ENCODE results near the gene SMYD4.
A peak's percentile ranks its signal among the peaks of the same experiment; 100 is the strongest.
"Not testable (repeated sequence)": the region's sequence is repeated elsewhere in the genome, so short reads cannot be mapped to it uniquely, and the experiment has no call there.

Gene SMYD4

DNA sequence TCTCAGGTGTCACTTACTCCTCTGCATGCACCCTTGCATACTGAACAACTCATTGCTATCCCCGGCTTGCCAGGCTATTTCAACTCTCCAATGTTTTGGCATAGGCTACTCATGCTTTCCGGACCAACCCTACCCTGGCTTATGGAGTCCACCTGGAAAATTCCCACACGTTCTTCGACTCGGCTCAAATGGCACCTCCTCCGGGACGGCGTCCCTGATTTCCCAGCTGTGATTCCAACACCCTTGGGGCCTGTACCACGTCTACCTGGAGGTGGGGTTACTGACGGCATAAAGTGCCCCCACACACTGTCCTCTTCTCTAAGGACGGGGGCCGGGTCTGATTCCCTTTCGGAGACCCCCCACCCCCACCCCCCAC, 498 bp downstream of the SMYD4 start:
- DNase-seq (ENCODE audit: low read depth, low spot score) = no peak

- no peak for DNase-seq (ENCODE audit: low read depth, low spot score)
These were observed 9.0 kb downstream of the SMYD4 start for GRCh38 chr17:1820528-1821252.

GRCh38 chr17:1813088-1813487, 16.6 kb downstream of the SMYD4 start:
- no peak for DNase-seq (ENCODE audit: low read depth, low spot score)

DNA sequence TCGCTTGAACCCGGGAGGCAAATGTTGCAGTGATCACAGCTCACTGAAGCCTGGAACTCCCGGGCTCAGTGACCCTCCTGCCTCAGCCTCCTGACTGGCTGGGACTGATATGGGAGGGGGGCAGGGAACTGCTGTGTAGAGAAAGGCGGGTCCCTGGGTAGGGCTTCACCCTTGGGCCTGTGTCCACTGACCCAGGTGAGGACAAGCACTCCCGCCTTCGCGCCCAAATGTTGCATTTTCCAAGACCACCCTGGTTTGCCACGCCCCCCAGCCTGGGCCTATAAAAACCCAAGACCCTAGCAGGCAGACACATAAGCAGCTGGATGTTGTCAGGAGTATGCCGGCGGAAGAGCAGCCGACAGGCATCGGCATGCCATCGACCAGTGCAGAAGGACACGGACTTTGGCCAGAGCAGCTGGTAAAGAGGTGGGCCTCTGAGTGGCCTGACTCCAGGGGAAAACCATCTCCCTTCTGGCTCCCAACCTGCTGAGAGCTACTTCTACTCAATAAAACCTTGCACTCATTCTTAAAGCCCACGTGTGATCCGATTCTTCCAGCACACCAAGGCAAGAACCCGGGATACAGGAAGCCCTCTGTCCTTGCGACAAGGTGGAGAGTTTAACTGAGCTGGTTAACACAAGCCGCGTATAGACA, 19.1 kb downstream of the SMYD4 start:
- no peak for DNase-seq (ENCODE audit: low read depth, low spot score)

DNA sequence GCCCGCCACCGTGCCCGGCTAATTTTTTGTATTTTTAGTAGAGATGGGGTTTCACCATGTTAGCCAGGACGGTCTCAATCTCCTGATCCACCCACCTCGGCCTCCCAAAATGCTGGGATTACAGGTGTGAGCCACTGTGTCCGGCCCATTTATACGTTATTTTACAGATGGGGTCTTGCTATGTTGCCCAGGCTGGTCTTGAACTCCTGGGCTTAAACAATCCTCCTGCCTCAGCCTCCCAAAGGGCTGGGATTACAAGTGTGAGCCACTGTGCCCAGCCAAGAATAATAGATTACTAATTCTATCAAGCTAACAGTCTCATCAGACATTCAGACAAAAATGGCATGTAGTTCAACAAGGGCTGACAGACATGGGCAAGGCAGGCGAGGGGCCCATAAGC, 19.9 kb downstream of the SMYD4 start:
- not testable (repeated sequence) for DNase-seq (ENCODE audit: low read depth, low spot score)

- DNase-seq (ENCODE audit: low read depth, low spot score) = no peak
These were observed 21.1 kb downstream of the SMYD4 start for GRCh38 chr17:1808644-1809043.

- no peak for DNase-seq (ENCODE audit: low read depth, low spot score)
These were observed 21.8 kb downstream of the SMYD4 start for GRCh38 chr17:1807890-1808289.

DNA sequence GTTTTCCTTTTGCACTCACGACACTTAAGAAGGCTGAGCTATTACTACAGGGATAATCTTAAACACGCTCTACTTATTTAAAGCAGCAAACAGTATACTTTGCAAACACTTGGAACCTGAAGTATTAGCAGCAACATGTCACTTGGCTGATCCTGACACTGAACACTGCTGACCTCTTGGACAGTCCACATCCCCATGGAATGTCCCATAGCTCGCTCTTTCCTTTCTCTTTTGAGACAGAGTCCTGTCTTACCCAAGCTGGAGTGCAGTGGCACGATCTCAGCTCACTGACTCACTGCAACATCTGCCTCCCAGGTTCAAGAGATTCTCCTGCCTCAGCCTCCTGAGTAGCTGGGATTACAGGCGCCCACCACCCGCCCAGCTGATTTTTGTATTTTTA, 26.4 kb downstream of the SMYD4 start:
- DNase-seq (ENCODE audit: low read depth, low spot score) = no peak

DNA sequence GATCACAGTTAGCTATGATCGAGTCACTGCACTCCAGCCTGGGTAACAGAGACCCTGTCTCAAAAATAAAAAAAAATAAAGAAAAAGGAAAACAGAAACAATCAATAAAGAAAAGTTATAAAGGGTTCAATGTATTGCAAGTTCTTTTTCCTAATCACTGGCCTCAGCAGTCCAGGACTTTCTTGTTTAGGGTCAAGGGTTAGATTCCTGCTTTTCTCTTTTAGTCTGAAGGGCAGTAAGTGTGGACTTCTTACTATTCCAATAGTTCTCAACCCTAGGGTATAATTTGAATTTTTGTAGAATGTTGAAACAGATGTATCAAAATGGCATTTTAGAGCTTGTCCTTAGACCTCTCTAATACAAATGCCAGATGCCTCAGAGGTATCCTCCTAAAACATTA, 27.3 kb downstream of the SMYD4 start:
- no peak for DNase-seq (ENCODE audit: low read depth, low spot score)

- no peak for DNase-seq (ENCODE audit: low read depth, low spot score)
These were observed 29.0 kb downstream of the SMYD4 start for GRCh38 chr17:1800712-1801111.

DNA sequence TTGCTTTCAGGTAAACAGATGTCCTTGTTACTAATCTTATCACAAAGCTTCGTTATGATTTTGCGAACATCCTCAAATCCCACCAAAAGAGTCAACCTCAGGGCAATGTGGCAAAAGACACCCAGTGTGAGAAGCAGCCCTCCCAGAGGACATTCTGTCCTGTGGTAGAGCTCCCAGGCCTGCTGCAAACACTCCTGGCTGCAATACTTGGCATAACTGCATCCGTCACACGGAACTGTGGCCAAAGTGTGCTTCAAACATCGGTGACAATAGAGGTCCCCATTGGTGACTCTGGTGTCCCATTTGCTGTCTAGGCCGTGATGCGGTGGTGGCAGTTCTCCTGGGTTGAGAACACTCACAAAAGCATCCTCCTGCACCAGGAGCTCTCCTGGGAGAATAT, 29.5 kb downstream of the SMYD4 start:
- DNase-seq (ENCODE audit: low read depth, low spot score) = no peak

DNA sequence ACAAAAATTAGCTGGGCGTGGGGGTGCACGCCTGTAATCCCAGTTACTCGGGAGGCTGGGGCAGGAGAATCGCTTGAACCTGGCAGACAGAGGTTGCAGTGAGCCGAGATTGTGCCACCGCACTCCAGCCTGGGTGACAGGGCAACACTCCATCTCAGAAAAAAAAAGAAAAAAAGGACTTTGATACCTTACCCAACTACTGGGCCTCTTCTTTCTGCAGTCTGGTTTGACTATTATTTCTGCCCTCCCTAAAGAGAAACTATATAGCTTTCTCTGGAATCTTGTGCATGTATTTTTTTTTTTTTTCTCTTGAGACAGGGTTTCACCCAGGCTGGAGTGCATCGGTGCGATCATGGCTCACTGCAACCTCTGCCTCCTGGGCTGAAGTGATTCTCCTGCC, 31.9 kb downstream of the SMYD4 start:
- DNase-seq (ENCODE audit: low read depth, low spot score) = not testable (repeated sequence)

GRCh38 chr17:1797323-1797722, 32.4 kb downstream of the SMYD4 start:
- no peak for DNase-seq (ENCODE audit: low read depth, low spot score)

- no peak for DNase-seq (ENCODE audit: low read depth, low spot score)
These were observed 32.9 kb downstream of the SMYD4 start for GRCh38 chr17:1796800-1797199.

GRCh38 chr17:1793447-1793806, 36.3 kb downstream of the SMYD4 start:
- DNase-seq (ENCODE audit: low read depth, low spot score) = no peak

DNA sequence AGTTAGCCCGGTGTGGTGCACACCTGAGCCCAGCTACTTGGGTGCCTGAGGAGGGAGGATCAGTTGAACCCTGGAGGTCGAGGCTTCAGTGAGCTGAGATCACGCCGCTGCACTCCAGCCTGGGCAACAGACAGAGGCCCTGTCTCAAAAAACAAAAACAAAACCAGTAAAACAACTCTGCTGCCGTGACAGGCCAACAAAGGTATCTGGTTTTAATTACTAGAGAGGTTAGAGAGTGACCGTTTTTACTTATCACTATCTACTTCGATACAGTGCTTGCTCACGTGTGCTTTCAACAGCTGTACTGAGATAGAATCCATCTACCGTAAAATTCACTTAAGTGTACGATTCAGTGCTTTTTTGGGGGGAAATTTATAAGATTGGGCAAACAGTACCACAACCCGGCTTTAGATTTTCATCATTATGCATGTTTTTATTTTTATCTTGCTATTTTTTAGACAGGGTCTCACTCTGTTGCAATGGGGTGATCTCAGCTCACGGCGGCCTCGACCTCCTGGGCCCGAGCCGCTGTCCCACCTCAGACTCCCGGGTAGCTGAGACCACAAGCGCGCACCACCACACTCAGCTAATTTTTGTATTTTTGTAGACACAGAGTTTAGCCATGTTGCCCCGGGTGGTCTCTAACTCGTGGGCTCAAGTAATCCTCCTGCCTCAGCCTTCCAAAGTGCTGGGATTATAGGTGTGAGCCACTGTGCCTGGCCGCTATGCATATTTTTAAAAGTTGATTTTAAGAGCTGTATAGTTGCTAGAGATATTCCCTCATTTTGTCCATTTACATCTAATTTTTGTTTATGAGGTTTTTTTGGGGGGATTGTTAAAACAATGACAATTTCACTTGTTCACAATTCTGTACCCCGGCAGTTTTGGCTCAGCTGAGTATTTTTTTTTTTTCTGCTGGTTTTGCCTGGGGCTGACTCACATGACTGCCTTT, 36.9 kb downstream of the SMYD4 start:
- no peak for DNase-seq (ENCODE audit: low read depth, low spot score)

DNA sequence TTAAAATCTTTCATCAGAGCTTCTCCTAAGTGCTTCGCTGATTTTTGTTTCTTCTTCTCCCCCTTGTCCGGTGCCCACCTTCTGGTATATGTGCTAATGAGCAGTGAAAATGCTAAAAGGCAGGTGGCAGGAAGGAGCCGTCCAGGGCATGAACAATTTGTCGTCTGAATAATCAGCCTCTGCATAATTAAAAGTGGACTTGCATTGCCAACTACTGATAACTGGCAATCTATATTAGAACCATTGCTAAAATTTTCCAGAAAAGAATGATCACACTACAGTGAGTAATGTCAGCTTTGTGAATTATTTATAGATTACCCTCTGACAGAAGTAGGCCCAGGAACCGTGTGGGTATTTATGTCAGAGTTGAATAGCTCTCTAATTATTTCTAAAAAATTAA, 39.8 kb downstream of the SMYD4 start:
- no peak for DNase-seq (ENCODE audit: low read depth, low spot score)

- DNase-seq (ENCODE audit: low read depth, low spot score) = peak; percentile 81
These were observed 42.3 kb downstream of the SMYD4 start for GRCh38 chr17:1787301-1787902.

DNA sequence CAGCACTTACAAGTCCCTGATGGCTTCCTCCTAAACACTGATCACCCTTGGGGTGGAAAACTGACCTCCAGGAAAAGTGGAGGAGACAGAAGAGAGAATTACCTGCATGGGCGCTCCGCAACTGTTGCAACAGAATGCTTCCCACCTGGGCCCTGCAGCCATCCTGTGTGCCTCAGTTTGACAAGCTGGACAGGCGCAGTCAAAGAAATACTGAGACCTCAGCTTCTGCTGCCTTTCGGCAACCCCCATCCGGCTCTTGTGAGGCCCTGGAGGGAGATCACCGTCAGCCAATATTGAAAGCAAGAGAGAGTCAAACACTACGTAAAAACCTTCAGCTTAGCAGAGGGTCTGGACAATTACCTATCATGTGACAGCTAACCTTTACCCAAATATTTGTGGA, 43.0 kb downstream of the SMYD4 start:
- no peak for DNase-seq (ENCODE audit: low read depth, low spot score)

DNA sequence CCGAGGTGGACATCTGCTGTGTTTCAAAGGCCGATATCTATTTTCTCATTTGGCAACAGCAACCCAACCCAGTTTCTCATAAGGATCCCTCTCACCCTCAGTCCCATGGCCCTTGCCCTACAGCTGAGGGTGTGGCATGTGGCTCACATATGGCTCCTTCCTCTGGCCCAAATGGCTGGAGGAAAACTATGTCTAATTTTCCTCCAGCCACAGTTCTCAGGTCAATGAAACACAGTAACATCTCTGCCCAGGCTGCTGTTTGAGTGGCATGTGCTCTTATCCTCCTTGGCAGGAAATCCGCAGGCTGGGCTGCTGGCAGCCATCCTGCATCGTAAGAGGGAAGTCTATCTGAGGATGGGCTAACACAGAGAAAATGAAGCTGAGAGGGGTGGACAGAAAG, 43.8 kb downstream of the SMYD4 start:
- no peak for DNase-seq (ENCODE audit: low read depth, low spot score)

DNA sequence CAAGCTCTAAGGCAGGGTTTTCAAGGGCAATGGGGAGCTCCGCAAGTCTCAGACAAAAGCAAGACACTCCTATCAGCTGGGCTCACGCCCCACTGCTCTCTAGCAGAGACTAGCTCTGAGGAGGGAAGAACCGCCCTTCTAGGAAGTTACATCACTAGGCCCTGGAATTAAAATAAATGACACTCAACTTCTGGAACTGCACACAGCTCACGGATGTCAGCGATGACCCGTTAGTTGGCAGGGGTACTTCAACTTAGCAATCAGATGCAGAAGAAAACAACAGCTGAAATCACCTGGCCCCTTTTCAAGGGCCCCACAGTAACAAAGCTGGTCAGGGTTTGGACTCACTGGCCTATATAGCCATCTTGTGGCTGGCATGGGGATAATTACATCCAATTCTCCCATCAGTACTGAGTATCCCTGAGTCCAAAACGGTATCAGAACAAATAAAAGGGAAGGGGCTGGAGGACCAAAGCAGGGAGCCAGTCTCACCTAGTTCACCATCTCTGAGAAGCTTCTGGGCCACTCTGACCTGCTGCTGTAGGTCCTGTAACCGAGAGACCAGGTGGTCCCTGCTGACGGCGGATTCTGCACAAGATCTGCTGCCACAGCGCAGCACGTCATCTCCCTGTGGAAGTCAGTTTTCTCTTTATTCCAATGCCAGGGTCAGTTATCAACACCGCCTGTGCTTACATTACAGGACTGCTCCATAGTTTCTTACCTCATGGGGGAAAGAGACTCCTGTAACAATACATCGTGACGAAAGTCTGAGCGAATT, 45.7 kb downstream of the SMYD4 start:
- DNase-seq (ENCODE audit: low read depth, low spot score) = no peak

All from smooth muscle cell of the brain vasculature (primary cell).